Stimulated activated CD4-positive, alpha-beta T cell treated with anti-CD3 and anti-CD28 coated beads, TNF-alpha, amount 100 ng/mL, for 4 hours (primary cell): ENCODE results near the gene SYT3.

Experiments
- DNase-seq, 3 experiments: peaks; one replicate each; pipeline ENCODE4 v3.0.0-alpha.2; 2020; ENCODE audit warnings: low read depth in 3 of 3

Gene SYT3, protein sequence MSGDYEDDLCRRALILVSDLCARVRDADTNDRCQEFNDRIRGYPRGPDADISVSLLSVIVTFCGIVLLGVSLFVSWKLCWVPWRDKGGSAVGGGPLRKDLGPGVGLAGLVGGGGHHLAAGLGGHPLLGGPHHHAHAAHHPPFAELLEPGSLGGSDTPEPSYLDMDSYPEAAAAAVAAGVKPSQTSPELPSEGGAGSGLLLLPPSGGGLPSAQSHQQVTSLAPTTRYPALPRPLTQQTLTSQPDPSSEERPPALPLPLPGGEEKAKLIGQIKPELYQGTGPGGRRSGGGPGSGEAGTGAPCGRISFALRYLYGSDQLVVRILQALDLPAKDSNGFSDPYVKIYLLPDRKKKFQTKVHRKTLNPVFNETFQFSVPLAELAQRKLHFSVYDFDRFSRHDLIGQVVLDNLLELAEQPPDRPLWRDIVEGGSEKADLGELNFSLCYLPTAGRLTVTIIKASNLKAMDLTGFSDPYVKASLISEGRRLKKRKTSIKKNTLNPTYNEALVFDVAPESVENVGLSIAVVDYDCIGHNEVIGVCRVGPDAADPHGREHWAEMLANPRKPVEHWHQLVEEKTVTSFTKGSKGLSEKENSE

DNA sequence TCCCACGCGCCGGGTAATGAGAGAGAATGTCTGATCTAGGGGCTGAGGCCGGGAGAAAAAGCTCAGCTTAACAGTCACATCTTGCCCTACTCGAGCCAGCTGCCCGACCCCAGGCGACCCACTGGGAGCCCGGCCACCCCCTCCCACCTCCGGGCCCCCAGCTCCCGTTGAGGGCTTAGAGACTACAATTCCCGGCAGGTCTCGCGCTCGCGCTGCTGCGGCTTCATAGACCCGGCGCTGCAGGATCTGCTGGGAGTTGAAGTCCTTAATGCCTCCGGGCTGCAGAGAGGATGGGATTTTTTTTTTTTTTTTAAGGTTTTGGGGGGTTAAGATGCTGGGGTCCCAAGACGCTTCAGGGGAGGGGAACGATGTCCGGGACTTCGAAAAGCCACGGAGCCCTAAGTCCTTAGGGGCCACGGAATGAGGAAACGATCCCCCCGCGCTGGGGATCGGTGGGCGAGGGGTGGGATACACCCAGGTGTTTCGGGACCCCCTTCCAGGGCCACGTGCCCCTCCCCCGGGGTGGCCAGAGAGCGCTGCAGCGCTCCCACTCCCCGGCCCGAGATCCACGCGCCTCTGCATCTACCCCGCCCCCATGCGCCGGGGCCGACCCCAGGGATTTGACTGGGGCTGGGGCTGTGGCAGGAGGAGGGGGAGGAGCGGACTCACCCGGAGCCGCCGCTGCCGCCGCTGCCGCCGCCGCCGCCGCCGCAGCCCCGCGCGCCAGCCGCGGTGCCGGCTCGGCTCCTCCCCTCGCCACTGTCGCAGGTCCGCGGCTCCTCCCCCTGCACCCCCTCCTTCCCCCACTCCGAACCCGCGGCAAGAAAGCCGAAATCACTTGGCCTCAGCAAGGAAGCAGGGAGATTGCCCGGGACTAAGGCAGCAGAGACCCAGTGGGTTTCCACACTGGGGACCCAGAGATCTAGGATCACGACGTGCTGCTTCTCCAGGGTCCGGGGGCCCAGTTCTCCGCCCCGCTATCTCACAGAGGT lies at the start of gene SYT3:
Gene SYT3, minus strand, starts transcription at position 761 of the 992 bp plus-strand sequence. CDS start 2,470 bp downstream, outside the sequence.
- no peak for DNase-seq

DNA sequence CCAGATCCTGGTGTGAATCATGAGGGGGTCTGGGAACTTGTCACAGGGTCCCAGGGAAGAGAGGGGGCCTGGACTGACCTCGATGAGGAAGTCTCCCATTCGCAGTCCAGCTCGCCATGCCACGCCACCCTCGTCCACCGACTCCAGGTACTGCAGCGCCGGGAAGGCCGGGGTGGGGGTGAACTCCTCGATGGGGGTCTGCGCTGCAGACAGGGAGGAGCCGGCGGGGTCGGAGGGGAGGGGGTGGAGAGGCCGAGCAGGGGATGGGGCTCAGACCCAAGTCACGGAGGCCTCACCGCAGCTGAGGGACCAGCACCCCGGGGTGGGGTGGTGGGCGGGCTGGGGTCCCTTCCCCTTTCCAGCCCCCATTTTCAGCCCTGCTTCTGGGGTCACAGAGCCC lies 49.1 kb upstream of the SYT3 start:
- DNase-seq: no peak

DNA sequence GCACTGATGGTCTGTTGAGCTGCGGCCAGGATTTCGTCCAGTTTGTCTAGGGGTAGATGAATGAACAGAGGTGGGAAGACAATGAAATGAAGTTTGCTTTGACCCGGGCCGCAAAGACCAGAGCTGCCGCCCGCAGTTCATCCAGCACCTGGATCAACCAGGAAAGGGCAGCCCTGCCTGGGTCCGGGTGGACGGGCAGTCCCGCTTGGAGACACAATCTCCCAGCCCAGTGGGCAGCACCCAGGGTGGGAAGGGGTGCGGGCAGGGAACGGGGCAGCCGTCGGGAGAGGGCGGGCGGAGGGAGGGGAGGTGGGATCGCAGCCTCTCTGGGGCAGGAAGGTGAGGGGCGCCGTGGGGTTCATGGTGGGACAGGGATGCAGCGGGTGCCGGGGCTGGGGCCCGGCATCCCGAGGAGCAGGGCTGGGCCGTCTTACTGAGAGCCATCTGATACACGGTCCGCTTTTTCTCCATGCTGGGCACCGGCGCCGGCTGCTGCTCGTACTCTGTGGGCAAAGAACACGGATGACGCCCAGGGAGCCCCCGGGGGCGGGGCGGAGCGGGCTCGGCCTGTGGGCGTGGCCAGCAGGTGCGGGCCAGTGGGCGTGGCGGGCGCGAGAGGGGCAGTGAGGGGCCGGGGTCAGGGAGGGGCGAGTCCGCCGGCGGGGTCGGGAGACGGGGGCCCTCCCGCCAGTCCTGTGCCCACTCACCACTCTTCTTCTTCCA lies 46.8 kb upstream of the SYT3 start:
- no peak for DNase-seq

DNA sequence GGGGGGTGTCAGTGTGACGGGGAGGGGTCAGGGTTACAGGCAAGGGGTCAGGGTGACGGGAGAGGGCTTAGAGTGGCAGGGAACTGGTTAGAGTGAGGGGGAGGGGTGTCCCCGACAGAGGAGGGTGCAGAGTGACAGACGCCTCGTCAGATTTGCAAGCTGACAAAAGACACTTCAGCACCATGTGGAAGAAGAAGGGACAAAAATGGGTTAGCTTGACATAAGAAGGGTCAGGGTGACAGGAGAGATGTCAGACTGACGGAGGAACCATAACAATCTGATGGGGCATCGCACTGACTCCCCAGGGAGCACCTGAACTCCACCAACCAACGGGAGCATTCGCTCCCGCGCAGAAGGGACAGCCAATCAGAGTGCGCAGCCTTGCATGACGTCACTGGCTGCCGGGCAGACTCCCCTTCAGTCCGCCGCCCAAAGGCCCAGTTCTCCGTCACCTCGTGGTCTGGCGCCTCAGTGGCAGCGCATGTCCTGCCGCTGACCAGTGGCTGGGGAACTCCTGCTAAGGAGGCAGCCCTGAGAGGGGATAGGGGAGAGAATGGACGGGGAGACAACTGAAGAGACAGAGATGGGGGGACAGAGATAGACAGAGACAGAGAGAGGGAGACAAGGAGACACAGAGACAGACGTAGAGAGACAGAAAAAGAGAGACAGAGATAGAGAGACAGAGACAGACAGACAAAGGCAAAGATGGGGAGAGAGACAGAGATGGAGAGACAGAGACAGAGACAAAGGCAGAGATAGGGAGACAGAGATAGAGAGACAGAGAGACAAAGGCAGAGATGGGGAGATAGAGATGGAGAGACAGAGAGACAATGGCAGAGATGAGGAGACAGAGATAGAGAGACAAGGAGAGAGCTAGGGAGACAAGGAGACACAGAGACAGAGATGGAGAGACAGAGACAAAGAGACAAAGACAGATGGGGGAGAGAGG lies 39.8 kb upstream of the SYT3 start:
- DNase-seq: peak; percentile 41 to 63 (median 55)

DNA sequence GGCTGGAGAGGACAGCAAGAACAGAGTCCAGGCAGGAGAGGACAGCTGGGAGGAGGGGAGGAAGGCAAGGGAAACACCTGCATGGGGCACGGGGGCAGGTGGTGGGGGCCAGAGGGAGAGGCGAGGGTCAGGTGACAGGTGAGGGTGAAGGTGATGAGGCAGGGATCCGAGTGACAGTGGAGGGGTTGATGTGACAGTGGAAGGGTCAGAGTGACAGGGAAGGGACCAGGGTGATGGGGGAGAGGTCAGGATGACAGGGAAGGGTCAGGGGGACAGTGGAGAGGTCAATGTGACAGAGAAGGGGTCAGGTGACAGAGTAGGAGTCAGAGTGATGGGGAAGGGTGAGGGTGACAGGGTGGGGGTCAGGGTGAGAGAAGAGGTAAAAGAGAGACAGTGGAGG lies 38.6 kb upstream of the SYT3 start:
- no peak for DNase-seq

DNA sequence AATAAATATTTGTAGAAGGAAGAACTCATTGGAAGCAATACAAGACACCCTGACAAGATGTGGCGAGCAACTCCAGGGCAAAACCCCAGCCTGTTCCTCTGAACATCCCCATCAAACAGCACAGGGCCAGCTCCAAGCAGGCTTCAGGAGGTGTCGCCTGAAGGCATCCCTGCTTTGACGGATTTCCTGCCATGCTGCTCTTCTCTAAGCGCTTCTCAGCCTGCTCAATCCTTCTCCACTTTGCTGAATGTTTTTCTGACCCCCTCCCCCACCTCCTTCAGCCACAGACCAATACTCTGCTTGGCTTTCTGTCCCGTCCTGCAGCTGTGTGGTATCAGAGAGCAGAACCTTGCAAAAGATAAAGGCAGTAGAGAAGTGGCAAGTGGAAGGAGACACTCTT lies 38.0 kb upstream of the SYT3 start:
- no peak for DNase-seq

DNA sequence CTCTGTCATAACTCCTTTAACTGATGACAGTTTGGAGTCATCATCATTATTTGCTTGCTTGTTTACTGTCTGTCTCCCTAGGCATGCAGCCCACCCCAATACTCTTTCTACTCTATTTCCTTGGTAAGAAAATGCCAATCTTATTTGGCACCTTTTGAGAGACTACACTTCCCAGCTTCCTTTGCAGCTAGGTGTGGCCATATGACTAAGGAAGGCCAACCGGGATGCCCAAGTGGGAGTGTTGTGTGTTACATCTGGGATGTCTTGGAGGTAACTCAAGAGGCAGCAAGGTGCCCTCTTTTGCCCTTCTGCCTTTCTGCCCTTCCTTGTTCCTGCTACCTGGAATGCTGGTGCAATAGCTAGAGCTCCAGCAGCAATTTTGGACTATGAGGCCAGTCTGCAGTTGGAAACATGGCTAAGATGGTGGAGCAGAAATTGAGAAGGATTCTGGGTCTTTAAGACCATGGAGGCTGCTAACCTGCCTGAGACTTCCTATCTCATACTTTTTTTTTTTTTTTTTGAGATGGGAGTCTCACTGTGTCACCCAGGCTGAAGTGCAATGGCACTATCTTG lies 37.0 kb upstream of the SYT3 start:
- DNase-seq: no peak

DNA sequence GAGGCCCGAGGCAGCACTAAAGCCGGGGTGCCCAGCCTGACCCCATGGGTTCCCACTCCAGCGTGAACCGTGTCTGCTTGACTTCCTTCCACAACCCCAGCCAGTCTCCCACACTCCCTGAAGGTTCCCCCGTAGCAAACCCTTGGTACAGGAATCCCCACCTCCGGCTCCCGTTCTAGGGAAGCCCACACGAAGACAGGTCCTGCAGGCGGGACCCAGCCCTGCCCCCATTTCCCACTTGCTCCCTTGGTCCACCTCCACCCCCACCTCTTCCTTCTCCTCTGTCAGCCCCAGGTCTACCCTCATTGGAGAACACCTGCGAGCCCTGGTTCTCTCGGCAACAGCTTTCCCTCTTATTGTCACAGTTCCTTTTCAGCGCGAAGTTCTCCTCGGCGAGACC lies 33.4 kb upstream of the SYT3 start:
- no peak for DNase-seq

DNA sequence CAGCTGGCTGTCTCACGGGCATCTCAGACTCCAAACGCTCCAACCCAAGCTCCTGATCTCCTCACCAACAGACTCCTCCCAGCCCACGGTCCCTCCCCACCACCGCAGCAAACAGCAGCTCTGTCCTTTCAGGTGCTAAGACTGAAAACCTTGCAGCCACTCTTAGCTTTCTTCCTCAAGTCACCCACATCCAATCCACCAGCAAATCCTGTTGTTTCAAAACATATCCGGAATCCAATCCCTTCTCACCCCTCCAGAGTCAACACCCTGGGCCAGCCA lies 30.4 kb upstream of the SYT3 start:
- DNase-seq: no peak

DNA sequence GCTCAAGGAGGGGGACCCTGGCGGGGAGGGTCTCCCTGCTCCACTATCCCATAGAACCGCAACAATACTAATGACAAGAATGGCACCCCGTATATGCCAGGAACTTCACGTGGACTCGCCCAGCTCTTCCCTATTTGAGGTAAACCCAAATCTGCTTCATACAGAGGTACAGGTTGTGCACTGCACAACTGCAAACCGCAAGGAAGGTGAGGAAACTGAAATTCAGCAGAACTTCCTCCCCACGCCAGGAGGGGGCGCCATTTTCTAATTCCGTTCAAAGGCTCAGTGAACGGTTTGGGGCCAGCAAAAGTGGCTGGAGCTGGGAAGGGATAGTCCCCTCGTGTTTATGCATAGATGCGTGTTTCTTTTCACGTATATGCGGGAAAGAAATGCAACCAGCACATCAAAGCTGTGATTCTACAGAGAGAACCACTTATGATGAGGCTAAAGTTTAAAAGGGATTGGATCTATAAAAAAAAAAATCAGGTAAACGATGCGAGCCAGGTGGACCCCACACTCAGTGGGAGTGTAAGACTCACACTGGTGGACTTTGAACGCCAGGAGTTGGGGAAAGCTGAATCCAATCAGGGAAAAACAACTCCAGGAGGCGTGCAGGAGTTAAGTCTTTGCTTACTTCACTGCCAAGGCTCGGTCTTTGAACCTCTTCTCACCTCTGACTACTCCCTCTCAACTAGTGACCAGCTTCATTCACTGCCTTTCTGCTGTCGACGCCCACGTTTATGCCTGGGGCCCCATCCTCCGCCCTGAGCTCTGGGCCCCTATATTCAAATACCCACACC lies 29.8 kb upstream of the SYT3 start:
- DNase-seq: no peak

DNA sequence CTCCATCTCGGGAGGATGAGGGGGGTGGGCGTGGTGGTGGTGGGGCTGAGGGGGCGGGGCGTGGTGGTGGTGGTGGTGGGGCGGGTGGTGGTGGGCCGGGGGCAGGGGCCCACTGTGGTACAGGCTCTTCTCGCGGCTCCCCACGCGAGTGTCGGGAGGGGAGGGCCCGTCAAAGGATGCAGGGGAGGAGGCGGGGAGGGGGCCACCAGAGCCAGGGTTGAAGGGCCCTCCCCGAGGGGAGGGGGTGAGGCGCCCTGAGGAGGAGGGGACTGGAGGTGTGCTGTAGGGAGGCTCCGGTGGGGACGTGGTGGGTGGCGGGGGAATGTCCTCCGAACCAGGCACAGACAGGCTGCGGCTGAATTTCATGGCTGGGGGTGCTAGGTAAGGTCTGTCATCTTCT lies 29.2 kb upstream of the SYT3 start:
- no peak for DNase-seq

DNA sequence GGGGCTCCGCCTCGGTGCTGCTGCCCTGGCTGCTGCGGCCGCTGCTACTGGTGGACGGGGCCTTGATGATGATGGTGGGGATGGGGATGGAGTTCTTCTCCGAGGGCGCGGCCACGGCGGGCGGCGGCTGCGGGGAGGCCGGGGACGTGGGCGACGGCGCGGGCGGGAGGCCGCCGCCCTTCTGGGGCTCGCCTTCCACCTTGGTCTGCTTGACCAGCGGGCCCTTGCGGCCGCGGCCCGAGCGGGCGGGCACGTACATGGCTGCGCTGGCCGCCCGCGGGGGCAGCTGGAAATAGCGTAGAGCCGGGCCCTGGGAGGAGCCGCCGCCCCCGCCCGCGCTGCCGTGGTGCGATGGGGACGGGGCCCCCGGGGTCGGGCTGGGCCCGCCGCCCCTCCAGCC lies 28.7 kb upstream of the SYT3 start:
- DNase-seq: no peak

DNA sequence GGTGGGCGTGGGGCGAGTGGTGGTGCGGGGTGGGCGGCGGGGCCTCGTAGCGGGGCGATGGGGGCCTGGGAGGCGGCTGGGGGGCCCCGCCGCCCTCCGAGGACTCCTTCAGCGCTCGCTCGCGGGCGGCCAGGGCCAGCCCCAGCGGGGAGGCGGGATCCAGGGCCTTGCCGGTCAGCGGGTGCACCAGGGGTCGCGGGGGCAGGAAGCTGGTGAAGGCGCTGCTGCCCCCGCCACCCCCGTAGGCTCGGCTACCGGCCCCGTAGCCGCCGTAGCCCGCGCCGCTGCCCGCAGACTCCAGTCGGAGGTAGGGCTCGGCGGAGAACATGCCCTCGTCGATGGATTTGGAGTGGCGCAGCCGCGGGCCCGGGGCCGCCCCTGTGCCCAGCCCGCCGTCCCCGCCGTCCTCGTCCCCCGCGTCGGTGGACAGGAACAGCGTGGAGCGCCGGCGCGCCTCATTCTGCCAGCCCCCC lies 28.1 kb upstream of the SYT3 start:
- no peak for DNase-seq

DNA sequence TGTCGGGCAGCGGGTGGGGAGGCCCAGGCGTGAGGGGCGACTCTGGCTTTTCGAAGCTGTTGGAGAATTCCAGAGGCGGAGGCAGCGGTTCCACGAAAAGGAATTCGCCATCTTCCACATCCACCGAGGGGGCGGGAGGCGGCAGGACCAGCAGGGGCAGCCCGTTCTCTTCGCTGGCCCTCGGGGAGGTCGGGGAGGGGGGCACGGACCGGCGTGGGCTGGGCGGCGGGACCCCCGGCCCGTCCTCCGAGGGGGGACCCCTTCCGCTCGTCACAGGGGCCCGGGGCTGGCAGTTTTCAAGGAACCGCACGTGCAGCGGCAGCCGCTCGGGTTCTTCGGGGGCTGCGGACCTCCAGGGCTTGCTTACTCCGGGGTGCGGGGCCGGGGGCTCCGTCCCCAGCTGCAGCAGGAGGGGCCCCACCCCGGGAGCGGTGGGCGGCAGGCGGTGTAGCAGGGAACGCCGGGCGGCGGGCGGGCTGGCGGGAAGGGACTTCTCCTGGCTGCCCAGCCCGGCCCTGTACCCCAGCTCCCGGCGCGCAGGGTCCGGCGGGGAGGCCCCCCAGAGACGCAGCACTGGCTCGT lies 27.6 kb upstream of the SYT3 start:
- DNase-seq: no peak

DNA sequence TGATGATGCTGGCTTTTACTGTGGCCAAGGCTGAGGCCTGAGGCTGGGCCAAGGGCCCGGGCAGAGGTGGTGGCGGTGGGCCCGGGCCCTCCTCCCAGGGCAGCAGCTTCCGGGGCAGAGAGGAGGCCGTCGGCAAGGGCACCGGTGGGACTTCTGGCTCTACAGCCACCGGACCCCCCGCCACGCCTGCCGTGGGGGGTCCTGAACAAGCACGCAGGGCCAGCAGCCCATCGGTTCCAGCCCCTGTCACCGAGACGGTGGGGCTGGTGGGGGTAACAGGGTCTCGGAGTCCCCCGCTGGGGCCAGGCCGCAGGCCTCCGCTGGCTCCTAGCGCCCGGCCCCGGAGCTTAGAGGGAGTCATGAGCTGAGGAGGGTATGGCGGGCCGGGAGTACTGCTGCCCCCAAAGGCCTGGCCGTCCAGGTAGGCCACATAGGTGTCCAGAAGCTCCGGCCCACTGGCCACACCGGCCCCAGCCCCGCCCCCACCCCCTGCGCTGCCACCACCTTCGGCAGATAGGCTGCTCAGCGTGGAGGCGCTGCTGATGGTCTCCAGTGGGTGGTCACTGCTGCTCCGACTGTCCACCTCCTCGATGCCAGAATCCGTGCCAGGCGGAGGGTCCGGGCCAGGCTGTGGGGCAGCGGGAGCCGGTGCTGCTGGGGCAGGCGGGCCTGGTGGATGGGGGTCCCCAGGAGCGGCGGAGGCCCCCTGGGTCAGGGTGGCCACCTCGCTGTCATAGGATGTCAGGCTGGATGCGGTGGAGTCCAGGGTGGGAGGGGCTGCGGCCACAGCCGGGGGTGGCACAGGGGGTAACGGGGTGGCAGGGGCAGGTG lies 26.9 kb upstream of the SYT3 start:
- no peak for DNase-seq

DNA sequence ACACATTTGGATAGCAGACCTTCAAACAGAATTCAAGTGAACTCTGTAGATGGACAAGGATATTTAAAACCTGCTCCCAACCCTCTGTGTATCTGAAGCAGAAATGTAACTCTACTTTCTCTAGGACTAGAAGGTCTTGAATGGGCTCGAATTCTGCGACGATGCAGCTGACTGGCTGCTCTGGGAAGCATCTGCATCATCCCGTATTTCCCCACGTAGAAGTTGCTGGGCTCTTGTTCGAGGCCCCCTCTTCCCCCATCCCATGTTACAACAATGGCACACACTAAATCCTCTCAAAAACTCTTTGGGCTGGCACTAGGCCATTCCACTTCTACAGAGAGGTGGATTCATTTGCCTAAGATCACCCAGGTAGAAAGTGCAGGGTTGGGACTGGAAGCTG lies 24.5 kb upstream of the SYT3 start:
- DNase-seq: no peak

DNA sequence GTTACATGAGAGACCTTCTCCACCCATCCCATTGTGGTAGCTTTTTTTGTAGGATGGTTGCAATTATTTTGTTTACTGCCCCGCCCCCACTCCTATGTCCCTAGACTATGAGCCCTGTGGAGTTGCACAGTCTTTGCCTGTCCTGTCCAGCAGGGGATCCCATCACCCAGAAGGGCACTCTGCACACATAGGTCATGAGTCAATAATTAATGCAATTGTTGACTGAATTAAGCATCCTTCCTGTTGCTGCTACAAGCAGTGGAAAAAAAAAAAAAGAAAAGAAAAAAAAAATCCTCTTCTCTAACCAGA lies 23.8 kb upstream of the SYT3 start:
- DNase-seq: no peak
